Left ventricle myocardium superior (tissue), 1 donor: Measurements from ENCODE around the gene CFAP69. TPM values are rescaled to one million over a fixed set of nuclear protein-coding genes. Genes with fewer than 3 reads are reported as not detected.
"Not testable (repeated sequence)": the region's sequence is repeated elsewhere in the genome, so short reads cannot be mapped to it uniquely, and the experiment has no call there.

Source experiments
- ATAC-seq: fragments of 200-7000 bp; cut with Tn5 transposase; one replicate; pipeline ENCODE4 v1.9.1; 2020; ENCODE audit warnings: mild to moderate bottlenecking, moderate library complexity
- DNase-seq: peaks from one replicate; pipeline ENCODE4 v3.0.0-alpha.2; 2020
- intact Hi-C: fragments of 100-400 bp; cut with micrococcal nuclease; formaldehyde crosslinking; loops from one replicate; pipeline ENCODE4 v1.11.0; 2022
- total RNA-seq: library from RNA; stranded (reverse); fragmentation: NEBNext Ultra II Directional; extraction: Animal tissue kit (Norgen Biotek cat#: 25700); gene quantifications from one replicate; pipeline ENCODE4 v1.2.1, GENCODE V29; 2021
- donor health status: DM: no; HTN: yes; CAD: no; lungs with severe emphysema.

CFAP69 gene
- total RNA-seq, 1 donor from 2014 or later: 4.2 TPM

DNA sequence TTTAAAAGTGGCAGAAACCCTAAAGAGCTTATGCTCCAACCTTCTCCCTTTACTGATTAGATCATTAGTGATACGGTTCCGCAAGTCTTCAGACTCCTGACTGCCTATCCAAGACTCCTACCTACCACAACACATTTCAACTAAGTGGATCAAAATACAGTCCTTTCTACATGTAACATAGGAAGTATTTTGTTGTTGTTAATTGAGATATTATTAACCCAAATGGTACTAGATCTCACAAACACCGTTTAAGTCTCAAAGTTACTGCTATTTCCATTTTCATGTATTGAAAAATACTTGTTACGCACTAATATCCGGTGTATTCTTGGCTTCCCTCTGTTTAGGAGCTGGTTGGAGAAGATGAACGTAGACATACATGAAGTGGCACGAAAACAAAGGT lies 75.0 kb downstream of the CFAP69 start:
- ATAC-seq (no peak), DNase-seq (no peak)
- intact Hi-C loops: no loop called here

DNA sequence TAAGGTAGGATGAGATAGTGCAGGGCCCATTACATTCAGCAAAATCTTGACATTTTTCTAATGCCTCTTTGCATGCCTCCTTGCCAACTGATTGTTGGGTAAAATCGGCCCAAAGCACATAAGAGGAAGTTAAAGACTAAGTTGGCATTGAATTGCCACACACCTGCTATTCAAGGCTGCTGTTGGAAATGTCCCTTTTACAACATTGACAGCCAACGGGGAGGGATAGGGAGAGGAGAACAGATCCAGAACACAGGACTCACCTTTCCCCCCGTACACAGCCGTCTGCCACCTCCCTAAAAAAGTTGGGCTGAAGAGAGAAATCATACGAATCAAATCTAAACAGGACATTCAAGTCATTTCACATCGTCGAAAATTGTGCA lies 75.4 kb downstream of the CFAP69 start:
- no peak for DNase-seq
- intact Hi-C loops: no loop called here
- no peak for ATAC-seq

DNA sequence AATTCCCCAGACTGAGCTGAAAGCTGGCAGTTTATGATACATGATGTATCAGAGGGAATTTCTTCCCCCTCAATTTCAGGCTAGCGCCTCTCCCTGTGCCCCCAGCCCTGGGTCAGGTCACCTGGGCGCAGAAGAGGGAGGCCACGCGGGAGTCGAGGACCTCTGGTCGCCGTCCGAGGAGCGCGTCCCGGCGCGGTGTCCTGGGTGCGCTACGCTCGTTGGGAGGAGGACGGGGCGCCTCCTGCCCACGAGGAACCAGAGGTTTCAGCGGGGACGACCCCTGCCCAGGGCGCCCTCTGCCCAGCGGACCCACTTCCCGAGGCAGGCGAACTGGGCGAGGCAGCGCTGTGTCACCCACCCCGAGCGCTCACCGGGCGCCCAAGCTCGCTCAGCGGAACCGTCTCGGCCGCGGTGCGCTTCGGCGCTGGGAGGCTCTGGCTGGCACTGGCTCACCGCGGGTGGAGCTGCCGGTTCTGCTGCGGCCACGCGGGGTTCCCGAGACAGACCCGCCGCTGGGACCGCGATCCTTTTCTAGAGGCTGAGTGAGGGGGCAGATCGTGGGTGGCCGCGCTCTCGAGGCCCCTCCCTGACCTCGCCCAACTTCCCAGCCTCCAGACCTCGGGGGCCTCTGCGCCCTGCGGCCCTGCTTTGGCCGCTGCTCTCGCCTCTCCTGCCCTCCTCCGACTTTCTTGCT lies 76.0 kb downstream of the CFAP69 start, which contains the start of gene FAM237B:
FAM237B (minus strand) TSS at position 504 of the 694 bp plus-strand sequence. CDS start 1,556 bp downstream, outside the sequence.
- DNase-seq (no peak), ATAC-seq (peak; percentile 51)
- intact Hi-C loops: no loop called here

DNA sequence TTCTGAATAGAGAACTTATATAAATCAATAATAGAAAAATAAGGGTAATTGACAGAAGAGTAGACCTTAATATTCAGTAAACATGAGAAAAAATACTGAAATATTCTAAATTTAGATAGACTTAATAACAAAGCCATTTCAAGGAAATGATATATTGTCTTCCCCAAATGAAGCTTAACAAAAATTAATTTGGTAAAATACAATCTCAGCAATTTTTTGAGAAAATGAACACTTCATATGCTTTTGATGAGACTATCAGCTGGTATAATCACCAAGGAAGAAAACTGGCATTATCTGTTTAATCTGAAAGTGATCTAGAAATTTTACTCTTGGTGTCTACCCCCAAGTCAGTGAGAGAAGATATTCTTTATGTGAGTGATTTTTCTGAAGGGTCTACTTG lies 77.9 kb downstream of the CFAP69 start:
- no peak for ATAC-seq
- no peak for DNase-seq
- intact Hi-C loops: no loop called here

DNA sequence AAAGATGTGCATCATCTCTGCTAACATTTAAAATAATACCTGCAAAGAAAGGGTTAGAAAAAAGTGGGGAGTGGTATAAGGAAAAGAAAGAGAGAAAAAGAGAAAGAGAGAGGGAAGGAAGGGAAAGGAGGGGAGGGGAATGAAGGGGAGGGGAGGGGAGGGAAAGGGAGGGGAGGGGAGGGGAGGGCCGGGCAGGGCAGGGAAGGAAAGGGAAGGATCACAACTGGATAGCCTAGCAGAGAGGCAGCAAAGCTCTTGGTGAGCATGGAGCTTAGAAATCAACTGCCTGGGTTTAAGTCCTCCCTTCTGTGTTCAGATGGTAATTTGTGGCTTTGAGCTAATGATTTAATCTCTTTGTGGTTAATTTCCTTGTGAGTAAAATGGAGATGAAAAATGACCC lies 81.5 kb downstream of the CFAP69 start:
- DNase-seq (no peak), ATAC-seq (no peak)
- intact Hi-C loops: no loop called here

DNA sequence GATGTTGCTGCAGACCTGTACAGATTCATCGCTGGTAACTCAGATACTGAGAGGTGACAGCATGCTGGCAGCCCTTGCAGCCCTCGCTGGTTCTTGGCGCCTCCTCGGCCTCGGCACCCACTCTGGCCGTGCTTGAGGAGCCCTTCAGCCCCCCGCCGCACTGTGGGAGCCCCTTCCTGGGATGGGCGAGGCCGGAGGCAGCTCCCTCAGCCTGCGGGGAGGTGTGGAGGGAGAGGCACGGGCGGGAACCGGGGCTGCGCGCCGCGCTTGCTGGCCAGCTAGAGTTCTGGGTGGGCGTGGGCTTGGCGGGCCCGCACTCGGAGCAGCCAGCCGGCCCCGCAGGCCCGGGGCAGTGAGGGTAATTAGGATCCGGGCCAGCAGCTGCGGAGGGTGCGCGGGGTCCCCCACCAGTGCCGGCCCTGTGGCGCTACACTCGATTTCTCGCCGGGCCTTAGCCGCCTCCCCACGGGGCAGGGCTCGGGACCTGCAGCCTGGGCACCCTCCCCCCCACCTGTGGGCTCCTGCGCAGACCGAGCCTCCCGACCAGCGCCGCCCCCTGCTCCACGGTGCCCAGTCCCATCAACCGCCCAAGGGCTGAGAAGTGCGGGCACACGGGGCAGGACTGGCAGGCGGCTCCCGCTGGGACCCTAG lies 89.3 kb downstream of the CFAP69 start:
- ATAC-seq (no peak), DNase-seq (no peak)
- intact Hi-C loops: no loop called here

DNA sequence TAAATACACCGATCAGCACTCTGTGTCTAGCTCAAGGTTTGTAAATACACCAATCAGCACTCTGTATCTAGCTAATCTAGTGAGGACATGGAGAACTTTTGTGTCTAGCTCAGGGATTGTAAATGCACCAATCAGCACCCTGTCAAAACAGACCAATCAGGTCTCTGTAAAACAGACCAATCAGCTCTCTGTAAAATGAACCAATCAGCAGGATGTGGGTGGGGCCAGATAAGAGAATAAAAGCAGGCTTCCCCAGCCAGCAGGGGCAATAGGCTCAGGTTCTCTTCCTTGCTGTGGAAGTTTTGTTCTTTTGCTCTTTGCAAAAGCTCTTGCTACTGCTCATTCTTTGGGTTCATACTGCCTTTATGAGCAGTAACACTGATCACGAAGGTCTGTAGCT lies 90.0 kb downstream of the CFAP69 start:
- DNase-seq, ATAC-seq, intact Hi-C loops: not testable (repeated sequence)

DNA sequence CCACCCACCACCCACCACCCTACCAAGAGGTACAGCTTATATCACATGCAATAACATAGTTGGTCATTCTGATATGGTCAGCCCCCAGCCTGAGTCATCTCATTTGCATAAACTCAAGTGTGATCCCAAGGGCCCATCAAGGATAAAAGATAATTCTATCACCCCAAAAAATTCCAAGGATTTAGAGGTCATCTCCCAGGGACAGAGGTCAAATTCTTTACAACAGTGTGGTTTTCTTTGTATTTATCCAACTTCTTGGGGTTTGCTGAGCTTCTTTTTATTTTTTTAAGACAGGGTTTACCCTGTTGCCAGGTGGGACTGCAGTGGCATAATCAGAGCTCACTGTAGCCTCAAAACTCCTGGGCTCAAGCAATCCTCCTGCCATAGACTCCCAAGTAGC lies 92.1 kb downstream of the CFAP69 start:
- no peak for ATAC-seq
- no peak for DNase-seq
- intact Hi-C loops: no loop called here

DNA sequence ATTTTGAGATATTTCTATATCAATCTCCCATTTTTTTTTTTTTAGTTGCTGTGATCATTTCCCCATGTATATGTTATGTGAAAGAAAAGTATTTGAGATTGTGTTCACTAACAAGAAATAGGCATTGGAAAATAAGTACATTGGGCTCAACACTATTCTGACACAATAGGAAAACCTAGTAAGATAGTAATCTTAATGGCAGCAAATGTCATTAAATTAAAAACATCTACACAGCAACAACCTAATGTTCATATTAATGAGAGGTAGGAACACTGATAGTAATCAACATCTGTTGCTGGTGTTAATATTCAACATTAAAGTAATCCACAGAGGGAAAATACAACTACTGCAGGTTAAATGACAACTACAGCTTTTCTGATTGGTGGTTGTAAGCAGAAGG lies 100.0 kb downstream of the CFAP69 start:
- no peak for DNase-seq
- ATAC-seq: no peak
- intact Hi-C loops: loop anchor here (5.0 kb wide), 1 partner anchor 57 kb away; the partner anchor contains the start of gene CLDN12

DNA sequence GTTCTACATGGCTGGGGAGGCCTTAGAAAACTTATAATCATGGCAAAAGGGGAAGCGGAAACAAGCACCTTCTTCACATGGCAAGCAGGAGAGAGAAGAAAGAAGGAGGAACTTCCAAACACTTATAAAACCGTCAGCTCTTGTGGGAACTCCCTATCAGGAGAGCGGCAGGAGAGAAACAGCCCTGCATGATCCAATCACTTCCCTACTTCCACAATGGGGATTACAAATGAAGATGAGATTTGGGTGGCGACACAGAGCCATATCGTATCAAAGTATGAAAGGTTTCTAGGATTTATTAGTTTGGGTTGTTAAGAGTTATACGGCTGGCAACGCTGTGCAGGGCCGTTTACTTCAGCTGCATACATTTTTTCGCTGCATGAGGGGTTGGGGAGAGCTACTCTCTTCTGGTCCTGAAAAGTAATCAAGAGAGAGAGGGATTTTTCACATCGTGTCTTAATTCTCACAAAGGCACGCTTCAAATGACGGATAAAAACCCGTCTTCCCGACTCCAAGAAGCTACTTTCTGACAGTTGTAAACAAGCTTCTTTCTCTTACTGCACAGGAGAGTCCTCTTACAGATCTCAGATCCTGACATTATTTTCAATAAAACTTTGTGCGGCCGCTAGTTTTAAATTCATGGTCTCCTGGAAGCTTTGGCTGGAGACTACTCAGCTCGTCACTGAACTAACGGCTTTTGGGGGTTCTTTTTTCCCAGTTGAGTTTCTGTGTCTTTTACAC lies 100.8 kb downstream of the CFAP69 start:
- no peak for DNase-seq
- ATAC-seq: peak; percentile 54
- intact Hi-C loops: loop anchor here (5.0 kb wide), 1 partner anchor 57 kb away; the partner anchor contains the start of gene CLDN12

DNA sequence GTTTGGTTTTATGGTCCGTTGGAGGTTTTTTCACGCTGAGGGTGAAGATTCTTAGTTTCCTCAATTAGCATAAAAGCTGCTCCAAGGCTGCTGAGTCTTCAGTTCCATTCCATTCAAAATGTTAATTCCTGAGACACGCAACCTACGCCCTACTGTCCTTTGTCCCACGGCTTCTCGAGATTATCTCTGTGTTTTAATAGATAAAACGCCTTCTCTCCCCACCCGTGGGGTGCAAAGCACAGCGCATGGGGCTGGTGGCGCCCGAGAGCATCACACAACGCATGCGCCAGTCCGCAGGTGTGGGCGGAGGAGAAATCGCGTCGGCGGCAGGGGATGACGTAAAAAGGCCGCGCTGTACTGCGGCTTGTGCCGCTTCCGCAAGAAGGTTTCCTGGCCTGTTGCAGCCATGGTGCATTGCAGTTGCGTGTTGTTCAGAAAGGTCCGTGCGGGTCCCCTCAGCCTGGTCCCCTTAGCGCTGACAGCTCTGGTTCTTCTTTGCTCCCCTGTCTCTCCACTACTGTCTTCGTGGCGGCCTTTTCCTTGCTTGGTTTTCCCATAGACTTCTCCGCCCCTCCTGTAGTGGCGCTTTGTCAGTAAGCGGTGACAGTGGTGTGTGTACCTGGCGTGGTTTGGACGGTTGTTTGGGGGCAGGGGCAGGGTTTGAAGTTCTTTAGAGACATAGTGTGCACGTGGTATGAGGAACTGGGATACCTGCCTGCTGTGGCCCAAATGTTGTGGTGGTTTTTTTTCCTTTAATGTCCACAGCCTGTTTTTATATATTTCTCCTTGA lies 101.6 kb downstream of the CFAP69 start, which contains the start of gene GTPBP10:
GTPBP10 (plus strand) TSS at position 381 of the 790 bp plus-strand sequence; CDS start at position 407, 26 bp downstream.
- intact Hi-C loops: loop anchor here (5.0 kb wide), 1 partner anchor 56 kb away; the partner anchor contains the start of gene CLDN12
- ATAC-seq: peak; percentile 100
- DNase-seq: peak; percentile 96

DNA sequence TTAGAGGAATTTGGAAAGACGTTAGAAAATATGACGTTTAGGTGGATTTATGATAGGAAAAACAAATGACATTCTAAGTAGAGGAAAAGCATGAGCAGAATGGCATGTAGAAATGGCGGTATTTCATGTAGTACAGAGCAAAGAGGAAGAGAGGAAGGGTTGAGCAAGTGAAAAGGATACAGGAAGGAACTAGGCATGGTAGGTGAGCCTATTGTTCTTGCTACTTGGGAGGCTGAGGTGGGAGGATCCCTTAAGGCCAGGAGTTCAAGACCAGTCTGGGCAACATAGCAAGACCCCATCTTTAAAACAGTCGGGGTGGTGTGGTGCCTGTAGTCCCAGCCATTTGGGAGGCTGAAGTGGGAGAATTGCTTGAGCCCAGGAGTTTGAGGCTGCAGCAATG lies 102.8 kb downstream of the CFAP69 start:
- ATAC-seq (no peak), DNase-seq (no peak)
- intact Hi-C loops: loop anchor here (5.0 kb wide), 1 partner anchor 55 kb away; the partner anchor contains the start of gene CLDN12

DNA sequence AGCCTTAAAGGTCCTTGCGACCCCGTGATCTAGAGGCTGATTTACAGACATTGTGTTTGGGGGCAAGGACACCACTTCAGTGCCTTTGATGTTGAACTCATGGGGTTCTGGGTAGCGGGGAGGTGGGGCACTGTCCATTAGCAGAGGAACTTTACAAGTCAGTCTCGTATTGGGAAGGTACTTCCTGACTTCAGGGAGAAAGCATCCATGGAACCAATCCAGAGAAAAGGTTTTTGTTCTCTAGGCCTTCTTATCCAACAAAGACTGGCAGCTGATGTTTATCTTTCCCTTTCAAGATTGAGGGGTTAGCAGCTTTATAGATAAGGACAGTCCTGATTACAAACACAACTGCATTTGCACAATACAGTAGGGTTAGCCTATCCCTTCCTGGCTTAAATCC lies 104.3 kb downstream of the CFAP69 start:
- intact Hi-C loops: loop anchor here (5.0 kb wide), 1 partner anchor 53 kb away; the partner anchor contains the start of gene CLDN12

DNA sequence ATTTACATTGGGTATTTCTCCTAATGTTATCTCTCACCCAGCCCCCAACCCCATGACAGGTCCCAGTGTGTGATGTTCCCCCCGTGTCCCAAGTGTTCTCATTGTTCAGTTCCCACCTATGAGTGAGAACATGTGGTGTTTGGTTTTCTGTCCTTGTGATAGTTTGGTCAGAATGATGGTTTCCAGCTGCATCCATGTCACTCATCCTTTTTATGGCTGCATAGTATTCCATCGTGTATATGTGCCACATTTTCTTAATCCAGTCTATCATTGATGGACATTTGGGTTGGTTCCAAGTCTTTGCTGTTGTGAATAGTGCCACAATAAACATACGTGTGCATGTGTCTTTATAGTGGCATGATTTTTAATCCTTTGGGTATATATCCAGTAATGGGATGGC lies 105.1 kb downstream of the CFAP69 start:
- not testable (repeated sequence) for ATAC-seq

More for the DNA sequence above, 104.3 kb downstream of the CFAP69 start:
- DNase-seq (no peak), ATAC-seq (no peak)

DNA sequence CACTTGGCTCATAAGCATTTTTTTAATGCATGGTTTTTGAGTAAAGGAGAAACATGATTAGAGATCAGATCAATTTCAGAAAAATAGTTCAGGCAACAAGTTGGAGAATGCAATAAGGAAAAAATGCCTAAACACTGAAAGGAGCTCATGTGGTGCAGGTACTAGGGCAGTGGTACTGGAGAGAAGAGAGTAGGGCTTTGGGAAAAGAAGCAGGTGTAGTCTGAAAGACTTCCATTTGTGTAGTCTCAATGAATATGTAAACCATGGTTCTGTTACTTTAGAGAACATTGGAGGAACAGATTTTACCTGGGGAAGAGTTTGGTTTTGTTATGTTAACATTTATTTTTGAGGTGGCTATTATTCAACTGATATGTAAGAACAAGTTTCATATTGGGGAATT lies 107.0 kb downstream of the CFAP69 start:
- DNase-seq (no peak), ATAC-seq (no peak)
- intact Hi-C loops: no loop called here

More for the DNA sequence above, 105.1 kb downstream of the CFAP69 start:
- DNase-seq, intact Hi-C loops: not testable (repeated sequence)
